Naive B cell (primary cell): Measurements from ENCODE around the gene MTHFD1L. TPM values are rescaled to one million over a fixed set of nuclear protein-coding genes. Genes with fewer than 3 reads are reported as not detected.
A peak's percentile ranks its signal among the peaks of the same experiment; 100 is the strongest.

Experiments
- ATAC-seq, 2 donors: fragments of 150-1000 bp; cut with Tn5 transposase; 2 replicates each; pipeline ENCODE4 v1.10.0; 2021; ENCODE audit warnings: low read depth in 2 of 2, mild to moderate bottlenecking in 2 of 2, moderate library complexity in 2 of 2
- DNase-seq: peaks from one replicate; pipeline ENCODE4 v3.0.0; 2022
- H3K27ac Mint-ChIP-seq, 6 donors: one replicate each; pipeline ENCODE4 v1.8.0; 2020 to 2022; ENCODE audit warnings: mild to moderate bottlenecking in 6 of 6, mixed read lengths in 6 of 6, moderate library complexity in 5 of 6, inconsistent platforms in 2 of 6
- H3K27me3 Mint-ChIP-seq, 3 donors: one replicate each; pipeline ENCODE4 v1.8.0; 2021 to 2022; ENCODE audit warnings: mixed read lengths in 3 of 3, mild to moderate bottlenecking in 1 of 3
- H3K36me3 Mint-ChIP-seq, 2 donors: one replicate each; pipeline ENCODE4 v1.8.0; 2020 to 2022; ENCODE audit warnings: mixed read lengths in 2 of 2, inconsistent platforms in 1 of 2, mild to moderate bottlenecking in 1 of 2
- H3K4me1 Mint-ChIP-seq, 3 donors: one replicate each; pipeline ENCODE4 v1.8.0; 2020 to 2022; ENCODE audit warnings: mixed read lengths in 3 of 3, inconsistent platforms in 1 of 3, mild to moderate bottlenecking in 1 of 3, moderate library complexity in 1 of 3
- H3K4me3 Mint-ChIP-seq, 8 donors: one replicate each; pipeline ENCODE4 v1.8.0; 2020 to 2022; ENCODE audit warnings: mild to moderate bottlenecking in 8 of 8, mixed read lengths in 8 of 8, moderate library complexity in 8 of 8, inconsistent platforms in 2 of 8
- H3K9me3 Mint-ChIP-seq, 7 donors: one replicate each; pipeline ENCODE4 v1.8.0; 2020 to 2022; ENCODE audit warnings: mixed read lengths in 7 of 7, mild to moderate bottlenecking in 5 of 7, inconsistent platforms in 2 of 7, moderate library complexity in 1 of 7
- polyA plus RNA-seq, 6 donors: library from polyadenylated mRNA; unstranded; fragments of 300-500 nt; fragmentation: Illumina TruSeq; gene quantifications; one replicate each; pipeline ENCODE4 v1.2.3, GENCODE V29; 2021; ENCODE audit warnings: low read depth in 6 of 6

Gene MTHFD1L
- polyA plus RNA-seq, 6 donors from 2014 or later, result 0.45 to 2.5 (median 1.5) TPM

- H3K9me3 Mint-ChIP-seq, result peaks cover 0 to 3% (median 0%) of the 10 kb centered on the region in 7 donors
- H3K4me3 Mint-ChIP-seq, result no peak overlapping the region
- no peaks in the 10 kb centered on the region for H3K27me3 Mint-ChIP-seq
- H3K36me3 Mint-ChIP-seq, result peaks cover 17 to 36% of the 10 kb centered on the region in 2 donors
- H3K27ac Mint-ChIP-seq, result no peak overlapping the region
- DNase-seq (no peak), ATAC-seq (no peak)
- H3K4me1 Mint-ChIP-seq, result no peaks in the 10 kb centered on the region
Measured at GRCh38 chr6:151095538-151096254, 230.2 kb downstream of the MTHFD1L start.

- DNase-seq (no peak), ATAC-seq (no peak)
- no peaks in the 10 kb centered on the region for H3K27me3 Mint-ChIP-seq
- H3K27ac Mint-ChIP-seq, result no peak overlapping the region
- H3K4me1 Mint-ChIP-seq, result no peaks in the 10 kb centered on the region
- peaks cover 17 to 37% of the 10 kb centered on the region in 2 donors for H3K36me3 Mint-ChIP-seq
- peaks cover 0 to 3% (median 0%) of the 10 kb centered on the region in 7 donors for H3K9me3 Mint-ChIP-seq
- no peak overlapping the region for H3K4me3 Mint-ChIP-seq
Measured at GRCh38 chr6:151096255-151096612, 230.7 kb downstream of the MTHFD1L start.

GRCh38 chr6:151096691-151097606 is 231.4 kb downstream of the MTHFD1L start:
- Mint-ChIP-seq H3K9me3 (peaks cover 0 to 3% (median 0%) of the 10 kb centered on the region in 7 donors), H3K4me3 (no peak overlapping the region), H3K4me1 (no peaks in the 10 kb centered on the region), H3K36me3 (peaks cover 17 to 43% of the 10 kb centered on the region in 2 donors), H3K27me3 (no peaks in the 10 kb centered on the region), H3K27ac (no peak overlapping the region)
- no peak for DNase-seq
- no peak for ATAC-seq

- DNase-seq, result no peak
- H3K4me3 Mint-ChIP-seq, result no peak overlapping the region
- no peak overlapping the region for H3K27ac Mint-ChIP-seq
- H3K4me1 Mint-ChIP-seq, result no peaks in the 10 kb centered on the region
- H3K9me3 Mint-ChIP-seq, result peaks cover 0 to 3% (median 0%) of the 10 kb centered on the region in 7 donors
- no peaks in the 10 kb centered on the region for H3K27me3 Mint-ChIP-seq
- peaks cover 9 to 35% of the 10 kb centered on the region in 2 donors for H3K36me3 Mint-ChIP-seq
- ATAC-seq, result no peak
Measured at GRCh38 chr6:151098166-151098565, 232.7 kb downstream of the MTHFD1L start.

GRCh38 chr6:151100326-151100725 is 234.8 kb downstream of the MTHFD1L start:
- peak overlapping the region in 1 of 8 donors; percentile 59 for H3K4me3 Mint-ChIP-seq

GRCh38 chr6:151101161-151101815 is 235.8 kb downstream of the MTHFD1L start:
- ATAC-seq (no peak), DNase-seq (no peak)
- H3K27ac Mint-ChIP-seq, result no peak overlapping the region
- H3K9me3 Mint-ChIP-seq, result peaks cover 0 to 3% (median 0%) of the 10 kb centered on the region in 7 donors
- no peaks in the 10 kb centered on the region for H3K4me1 Mint-ChIP-seq
- H3K4me3 Mint-ChIP-seq, result no peak overlapping the region
- H3K36me3 Mint-ChIP-seq, result peaks cover 8 to 20% of the 10 kb centered on the region in 2 donors
- no peaks in the 10 kb centered on the region for H3K27me3 Mint-ChIP-seq

More at GRCh38 chr6:151100326-151100725, 234.8 kb downstream of the MTHFD1L start:
- ATAC-seq (no peak), DNase-seq (no peak)
- Mint-ChIP-seq H3K27ac (no peak overlapping the region), H3K4me1 (no peaks in the 10 kb centered on the region), H3K27me3 (no peaks in the 10 kb centered on the region), H3K36me3 (peaks cover 8 to 22% of the 10 kb centered on the region in 2 donors), H3K9me3 (peaks cover 0 to 3% (median 0%) of the 10 kb centered on the region in 7 donors)

GRCh38 chr6:151101816-151102694 is 236.6 kb downstream of the MTHFD1L start:
- Mint-ChIP-seq H3K9me3 (peaks cover 0 to 3% (median 0%) of the 10 kb centered on the region in 7 donors), H3K27ac (no peak overlapping the region), H3K4me1 (no peaks in the 10 kb centered on the region), H3K27me3 (no peaks in the 10 kb centered on the region), H3K36me3 (peaks cover 8 to 15% of the 10 kb centered on the region in 2 donors), H3K4me3 (no peak overlapping the region)
- DNase-seq (no peak), ATAC-seq (no peak)

- no peak for ATAC-seq
- Mint-ChIP-seq H3K27me3 (no peaks in the 10 kb centered on the region), H3K9me3 (no peaks in the 10 kb centered on the region), H3K36me3 (peaks cover 8 to 13% of the 10 kb centered on the region in 2 donors), H3K4me1 (no peaks in the 10 kb centered on the region), H3K27ac (no peak overlapping the region), H3K4me3 (no peak overlapping the region)
- DNase-seq, result no peak
Measured at GRCh38 chr6:151103266-151103665, 237.8 kb downstream of the MTHFD1L start.

- H3K27ac Mint-ChIP-seq, result no peak overlapping the region
- H3K9me3 Mint-ChIP-seq, result no peaks in the 10 kb centered on the region
- DNase-seq (no peak), ATAC-seq (no peak)
- H3K4me3 Mint-ChIP-seq, result no peak overlapping the region
- no peaks in the 10 kb centered on the region for H3K4me1 Mint-ChIP-seq
- H3K27me3 Mint-ChIP-seq, result peaks cover 0 to 9% (median 5%) of the 10 kb centered on the region in 3 donors
- H3K36me3 Mint-ChIP-seq, result no peaks in the 10 kb centered on the region
Measured at GRCh38 chr6:151107897-151108427, 242.5 kb downstream of the MTHFD1L start.

- H3K4me1 Mint-ChIP-seq, result no peaks in the 10 kb centered on the region
- H3K36me3 Mint-ChIP-seq, result no peaks in the 10 kb centered on the region
- DNase-seq (no peak), ATAC-seq (no peak)
- peaks cover 0 to 9% (median 5%) of the 10 kb centered on the region in 3 donors for H3K27me3 Mint-ChIP-seq
- peak overlapping the region in 1 of 6 donors; percentile 53 for H3K27ac Mint-ChIP-seq
- no peak overlapping the region for H3K4me3 Mint-ChIP-seq
- peaks cover 0 to 3% (median 0%) of the 10 kb centered on the region in 7 donors for H3K9me3 Mint-ChIP-seq
Measured at GRCh38 chr6:151108548-151108947, 243.0 kb downstream of the MTHFD1L start.

- ATAC-seq, result no peak
- peak overlapping the region in 1 of 6 donors; percentile 59 for H3K27ac Mint-ChIP-seq
- DNase-seq, result no peak
- H3K4me3 Mint-ChIP-seq, result no peak overlapping the region
- H3K4me1 Mint-ChIP-seq, result no peaks in the 10 kb centered on the region
- H3K9me3 Mint-ChIP-seq, result peaks cover 0 to 3% (median 0%) of the 10 kb centered on the region in 7 donors
- peaks cover 0 to 9% (median 5%) of the 10 kb centered on the region in 3 donors for H3K27me3 Mint-ChIP-seq
- no peaks in the 10 kb centered on the region for H3K36me3 Mint-ChIP-seq
Measured at GRCh38 chr6:151109361-151109760, 243.9 kb downstream of the MTHFD1L start.

- Mint-ChIP-seq H3K27me3 (peaks cover 0 to 9% (median 5%) of the 10 kb centered on the region in 3 donors), H3K4me1 (no peaks in the 10 kb centered on the region), H3K27ac (no peak overlapping the region), H3K36me3 (no peaks in the 10 kb centered on the region), H3K9me3 (peaks cover 0 to 3% (median 0%) of the 10 kb centered on the region in 7 donors), H3K4me3 (no peak overlapping the region)
- no peak for DNase-seq
- ATAC-seq, result no peak
Measured at GRCh38 chr6:151109869-151110575, 244.5 kb downstream of the MTHFD1L start.
